ENCODE measurements around the gene SHH.

Gene SHH

DNA sequence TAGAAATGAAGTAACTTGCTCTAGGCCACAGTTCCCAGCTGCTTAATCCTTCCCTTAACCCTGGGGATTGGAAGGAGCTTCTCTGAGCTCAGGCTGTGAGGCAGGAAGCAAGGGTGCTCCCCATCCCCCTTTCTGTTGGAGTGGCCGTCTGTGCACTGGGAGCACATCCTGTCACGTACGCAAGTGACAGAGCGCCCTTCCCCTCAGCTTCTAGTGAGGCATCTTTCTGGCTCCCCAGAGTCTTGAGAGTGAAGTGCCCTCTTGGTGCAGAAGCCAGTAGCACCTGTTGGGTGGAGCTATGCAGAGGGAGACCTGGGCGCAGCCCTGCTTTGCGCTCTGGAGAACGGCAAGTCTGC lies 47.8 kb downstream of the SHH start:
- DNase-seq (ENCODE audit: low spot score) = no peak

DNA sequence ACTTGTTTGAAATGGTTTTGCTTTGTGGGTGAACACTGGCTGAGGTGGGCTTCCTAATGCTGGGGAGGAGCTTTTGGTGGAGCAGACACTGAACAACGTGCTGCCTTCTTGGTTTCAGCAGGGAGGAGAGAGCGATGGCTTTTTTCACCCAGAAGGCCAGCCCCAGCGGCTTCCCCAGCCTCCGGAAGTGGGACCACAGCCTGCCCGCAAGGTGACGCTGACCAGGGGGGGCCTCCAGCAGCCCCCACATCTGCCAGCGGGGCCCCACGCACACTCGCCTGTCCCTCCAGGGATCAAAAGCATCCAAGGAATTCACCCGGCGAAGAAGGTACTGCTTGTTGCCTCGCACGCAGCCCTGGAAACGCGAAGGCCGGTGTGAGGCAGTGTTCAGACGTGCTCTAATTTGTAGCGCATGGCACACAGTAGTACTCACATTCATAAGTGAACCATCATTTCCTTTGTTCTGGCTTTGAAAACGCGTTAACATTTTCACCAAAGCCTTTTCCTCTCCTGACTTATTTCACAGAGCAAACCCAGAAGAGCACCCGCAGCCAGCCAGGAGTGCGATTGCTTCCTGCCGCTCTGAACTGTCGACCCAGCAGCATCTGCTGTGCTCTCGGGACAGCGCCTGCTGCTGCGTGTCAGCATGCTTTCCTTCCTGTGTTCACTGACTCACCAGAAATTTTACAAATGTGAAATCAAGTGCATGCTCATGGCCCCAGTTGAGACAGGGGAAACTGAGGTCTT lies 48.4 kb downstream of the SHH start:
- DNase-seq (ENCODE audit: low spot score) = no peak

DNA sequence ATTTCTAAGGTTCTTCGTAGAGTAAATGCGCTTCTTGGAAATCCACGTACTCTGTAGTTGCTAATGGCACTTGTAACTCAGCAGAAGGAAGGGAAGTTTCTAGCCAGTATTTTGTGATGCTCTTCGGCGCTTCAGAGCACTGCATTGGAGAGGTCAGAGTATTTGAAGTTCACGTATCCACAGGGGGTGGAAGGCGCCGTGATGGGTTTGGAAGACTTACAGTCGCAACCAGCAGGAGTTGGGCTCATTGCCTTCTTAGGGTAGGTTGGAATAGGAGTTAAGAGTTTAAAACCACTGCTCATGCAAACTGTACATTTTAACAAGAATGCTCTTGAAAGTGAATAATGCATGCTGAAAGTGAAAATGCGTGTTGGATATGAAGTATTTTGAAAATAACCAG lies 49.1 kb downstream of the SHH start:
- DNase-seq (ENCODE audit: low spot score) = no peak

DNA sequence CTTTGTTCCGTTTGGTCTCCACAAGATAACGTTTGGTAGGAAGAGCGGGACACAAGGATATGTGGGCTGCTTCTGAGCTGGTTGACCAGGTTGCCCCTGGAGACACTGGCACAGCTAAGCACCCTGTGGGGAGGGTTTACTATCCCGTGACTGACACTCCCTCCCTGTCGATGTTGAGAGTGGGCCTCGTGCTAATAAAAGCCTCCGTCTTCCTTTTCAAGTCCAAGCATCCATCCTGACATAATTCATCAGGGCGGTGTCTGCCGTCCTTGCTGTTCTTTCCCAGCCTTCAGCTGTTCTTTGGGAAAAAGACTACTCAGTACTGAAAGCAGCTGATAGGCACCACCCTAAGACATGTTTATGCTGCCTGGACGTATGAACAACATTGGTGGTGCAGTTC lies 49.6 kb downstream of the SHH start:
- DNase-seq (ENCODE audit: low spot score) = no peak

DNA sequence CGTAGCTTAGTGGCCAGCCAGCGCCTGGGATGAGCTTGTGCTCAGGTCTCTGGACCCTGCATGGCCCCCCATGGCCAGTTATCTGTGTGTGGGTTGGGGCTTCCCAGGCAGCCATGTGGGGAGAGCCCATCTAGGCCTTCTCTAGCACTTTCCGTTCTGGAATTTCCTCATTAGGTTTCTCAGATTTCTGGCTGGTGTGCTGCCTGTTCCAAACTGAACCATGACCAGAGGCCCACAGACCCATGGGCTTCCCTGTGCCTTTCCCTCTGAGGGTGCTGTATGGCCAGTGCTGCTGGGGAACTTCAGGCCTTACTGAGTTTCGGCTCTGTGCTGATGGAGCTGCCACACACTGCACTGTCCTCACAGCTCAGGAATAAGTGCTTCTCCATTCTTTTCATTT lies 50.2 kb downstream of the SHH start:
- DNase-seq (ENCODE audit: low spot score) = no peak

DNA sequence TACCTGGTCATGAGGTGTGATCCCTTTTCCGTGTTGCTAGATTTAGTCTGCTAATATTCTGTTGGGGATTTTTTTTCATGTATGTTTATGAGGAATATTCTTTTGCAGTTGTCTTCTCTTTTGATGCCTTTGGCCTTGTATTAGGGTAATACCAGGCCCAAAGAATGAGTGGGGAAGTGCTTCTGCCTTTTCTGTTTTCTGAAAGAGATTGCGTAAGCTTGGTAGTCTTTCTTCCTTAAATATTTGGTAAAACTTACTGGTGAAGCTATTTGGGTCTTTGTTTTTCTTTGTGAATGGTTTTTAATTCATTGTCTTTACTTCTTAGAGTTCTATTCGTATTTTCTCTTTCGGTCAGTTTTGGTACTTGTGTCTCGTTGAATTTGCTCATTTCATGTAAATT lies 51.1 kb downstream of the SHH start:
- DNase-seq (ENCODE audit: low spot score) = no peak

DNA sequence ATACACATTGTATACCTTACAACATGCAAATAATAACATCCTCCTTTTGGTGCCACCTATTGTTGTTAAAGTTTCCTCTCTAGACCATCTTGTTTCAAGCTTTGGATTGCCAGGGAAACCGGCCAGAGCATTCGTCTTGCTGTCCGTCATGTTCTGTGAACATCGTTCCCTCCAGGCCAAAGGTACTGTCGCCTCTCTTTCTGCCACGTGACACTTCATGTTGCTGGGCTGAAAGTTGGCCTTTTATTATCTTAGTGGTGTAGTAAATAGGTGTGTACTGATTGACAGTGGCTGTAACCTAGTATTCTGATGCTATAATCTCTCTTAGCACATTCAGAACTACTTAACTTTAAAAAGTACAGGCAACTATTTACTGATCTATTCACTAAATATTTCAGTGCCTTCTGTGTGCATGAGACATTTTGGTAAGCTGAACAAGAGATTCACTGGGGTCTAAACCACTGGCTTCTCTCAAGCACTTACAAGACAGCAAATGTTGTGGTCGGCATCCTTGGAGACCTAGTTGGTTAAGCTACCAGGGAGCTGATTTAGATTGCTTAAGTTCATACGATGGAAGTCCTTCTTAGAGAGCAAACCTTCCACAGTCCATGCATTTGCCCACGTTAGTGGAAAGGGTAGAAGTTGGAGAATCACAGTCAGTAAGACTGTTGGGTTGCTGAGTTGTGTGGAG lies 52.4 kb downstream of the SHH start:
- no peak for DNase-seq (ENCODE audit: low spot score)

DNA sequence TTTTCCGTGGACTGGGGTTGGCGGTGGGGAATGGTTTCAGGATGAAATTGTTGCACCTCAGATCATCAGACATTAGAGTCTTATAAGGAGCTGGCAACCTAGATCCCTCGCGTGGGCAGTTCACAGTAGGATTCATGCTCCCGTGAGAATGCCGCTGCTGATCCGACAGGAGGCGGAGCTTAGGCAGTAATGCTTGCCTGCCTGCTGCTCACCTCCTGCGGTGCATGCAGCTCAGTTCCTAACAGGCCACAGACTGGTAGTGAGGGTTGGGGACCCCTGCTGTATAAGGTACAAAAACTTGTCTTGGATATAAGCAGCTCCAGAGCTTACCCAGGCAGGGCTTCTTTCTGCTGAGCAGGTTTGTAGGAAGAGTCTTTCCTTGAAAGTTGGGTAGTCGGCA lies 53.9 kb downstream of the SHH start:
- DNase-seq (ENCODE audit: low spot score) = no peak

DNA sequence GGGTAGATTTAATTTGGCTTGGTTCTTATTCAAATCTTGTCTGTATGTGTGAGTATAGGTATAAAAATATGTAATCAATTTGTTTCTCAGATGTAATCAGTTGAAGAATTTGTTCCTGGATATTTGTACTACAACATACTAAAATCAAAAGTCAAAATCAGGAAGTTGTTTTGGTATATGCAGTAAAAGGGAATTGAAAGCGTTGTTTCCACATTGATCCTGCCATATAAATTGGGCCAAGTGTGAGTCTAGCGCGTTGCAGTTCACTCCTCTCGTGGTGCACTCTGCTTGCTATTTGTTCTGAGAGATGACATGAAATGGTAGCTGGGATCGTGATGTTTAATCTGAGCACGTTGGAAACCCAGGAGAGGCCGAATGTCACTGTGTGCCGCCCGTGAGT lies 55.9 kb downstream of the SHH start:
- no peak for DNase-seq (ENCODE audit: low spot score)

DNA sequence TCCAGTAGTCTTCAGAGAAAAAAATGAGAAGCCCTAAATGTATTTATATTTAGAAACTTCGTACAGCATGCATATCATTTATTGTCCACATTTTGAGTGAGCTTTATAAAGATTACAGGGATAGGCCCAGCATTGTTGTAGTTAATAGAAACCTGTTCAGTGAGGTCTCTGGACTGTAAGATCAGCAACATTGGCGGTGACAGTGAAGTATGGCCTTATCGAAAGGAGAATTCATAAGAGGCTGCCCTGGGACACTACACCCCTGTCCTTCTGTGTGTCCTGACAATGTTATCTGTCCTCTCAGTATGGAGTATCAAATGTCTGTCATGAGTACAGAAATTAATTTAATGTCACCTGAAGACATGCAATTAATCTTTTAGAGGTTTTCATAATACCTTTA lies 57.2 kb downstream of the SHH start:
- DNase-seq (ENCODE audit: low spot score) = no peak

DNA sequence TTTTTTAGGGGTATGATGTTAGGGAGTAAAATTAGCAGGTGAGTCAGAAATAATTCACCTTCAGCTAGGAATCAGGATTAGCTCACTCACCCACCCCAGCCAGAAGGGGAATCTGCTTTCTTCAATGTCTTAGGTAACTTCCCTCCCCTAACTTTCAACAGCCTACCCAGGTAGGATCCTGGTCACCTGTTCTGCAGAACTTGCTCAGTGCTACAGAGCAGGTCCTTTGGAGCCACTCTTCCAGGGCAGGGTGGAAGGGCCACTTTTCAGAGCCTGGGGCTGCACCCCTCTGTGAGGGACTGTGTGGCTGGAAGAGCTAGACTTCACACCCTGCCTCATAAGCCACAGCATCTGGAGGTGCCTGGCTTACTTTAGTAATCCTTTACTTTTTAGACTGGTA lies 58.1 kb downstream of the SHH start:
- no peak for DNase-seq (ENCODE audit: low spot score)

DNA sequence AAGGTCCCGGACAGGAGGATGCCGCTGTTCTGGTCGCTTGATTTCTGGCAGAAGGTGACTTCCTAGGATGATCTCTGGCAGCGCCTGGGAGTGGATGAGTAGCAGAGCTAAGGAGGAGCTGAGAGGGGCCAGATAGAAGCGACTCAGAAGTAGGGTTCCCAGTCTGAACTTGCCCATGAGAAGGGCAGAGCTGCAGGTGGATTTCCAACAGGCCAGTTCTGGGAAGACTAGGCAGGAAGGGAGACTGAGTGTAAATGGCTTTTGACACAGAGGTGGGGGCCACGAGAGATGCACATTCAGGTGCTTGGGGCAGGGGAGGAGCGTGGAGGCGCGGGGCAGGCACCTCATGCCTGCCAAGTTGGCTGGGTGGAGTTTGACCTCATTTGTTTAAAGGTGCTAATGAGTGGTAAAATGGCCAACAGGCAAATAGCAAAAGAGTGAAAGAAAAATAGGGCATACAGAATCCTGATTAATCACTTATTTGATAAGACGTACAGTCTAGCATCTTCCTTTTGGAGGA lies 58.8 kb downstream of the SHH start:
- no peak for DNase-seq (ENCODE audit: low spot score)

DNA sequence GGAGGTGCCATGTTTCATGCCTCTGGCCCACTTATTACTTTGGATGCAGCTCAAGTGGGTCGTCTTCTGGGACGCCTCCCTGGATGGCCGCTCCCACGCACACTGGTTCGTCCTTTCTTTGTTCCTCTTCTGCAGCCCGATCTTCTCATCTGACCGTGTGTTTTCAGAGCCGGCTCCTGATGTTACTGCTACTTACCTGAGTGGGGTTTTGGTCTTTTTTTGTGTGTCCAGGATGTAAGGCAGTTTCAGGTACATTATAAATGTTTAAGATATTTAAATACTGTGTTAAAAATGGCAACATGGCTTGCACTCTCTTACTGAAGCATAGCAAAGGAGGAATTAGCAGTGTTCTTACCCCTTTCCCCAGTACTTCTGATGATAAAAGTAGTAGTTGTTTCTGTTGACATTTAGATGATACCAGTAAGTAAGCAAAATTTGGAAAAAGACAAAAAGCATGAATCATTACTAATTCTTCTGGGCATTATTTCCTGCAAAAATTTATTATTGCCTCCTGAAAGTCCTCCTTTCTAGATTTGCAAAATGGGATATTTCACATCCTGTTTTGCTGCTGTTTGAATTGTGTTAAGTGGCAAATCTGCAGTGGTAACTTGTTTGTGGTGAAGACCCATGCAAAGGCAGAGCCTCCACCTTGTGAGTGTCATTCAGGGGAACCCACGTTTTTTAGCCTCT lies 59.4 kb downstream of the SHH start:
- DNase-seq (ENCODE audit: low spot score) = no peak

DNA sequence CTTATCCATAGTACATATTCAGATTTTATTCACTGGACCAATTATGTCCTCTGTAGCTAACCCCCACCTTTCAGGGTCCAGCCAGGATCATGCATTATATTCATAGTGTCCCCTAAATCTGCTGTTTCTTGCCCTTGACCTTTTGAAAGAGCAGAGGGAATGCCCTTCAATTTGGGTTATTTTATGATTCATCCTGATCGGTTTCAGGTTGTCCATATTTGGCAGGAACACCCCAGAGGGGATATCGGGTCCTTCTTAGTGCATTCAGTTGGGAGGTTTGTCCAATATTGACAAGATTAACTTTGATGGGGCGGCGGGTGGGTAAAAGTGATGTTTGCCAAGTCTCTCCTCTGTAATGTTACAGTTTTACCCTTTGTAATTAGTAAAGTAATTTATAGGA lies 60.9 kb downstream of the SHH start:
- no peak for DNase-seq (ENCODE audit: low spot score)

DNA sequence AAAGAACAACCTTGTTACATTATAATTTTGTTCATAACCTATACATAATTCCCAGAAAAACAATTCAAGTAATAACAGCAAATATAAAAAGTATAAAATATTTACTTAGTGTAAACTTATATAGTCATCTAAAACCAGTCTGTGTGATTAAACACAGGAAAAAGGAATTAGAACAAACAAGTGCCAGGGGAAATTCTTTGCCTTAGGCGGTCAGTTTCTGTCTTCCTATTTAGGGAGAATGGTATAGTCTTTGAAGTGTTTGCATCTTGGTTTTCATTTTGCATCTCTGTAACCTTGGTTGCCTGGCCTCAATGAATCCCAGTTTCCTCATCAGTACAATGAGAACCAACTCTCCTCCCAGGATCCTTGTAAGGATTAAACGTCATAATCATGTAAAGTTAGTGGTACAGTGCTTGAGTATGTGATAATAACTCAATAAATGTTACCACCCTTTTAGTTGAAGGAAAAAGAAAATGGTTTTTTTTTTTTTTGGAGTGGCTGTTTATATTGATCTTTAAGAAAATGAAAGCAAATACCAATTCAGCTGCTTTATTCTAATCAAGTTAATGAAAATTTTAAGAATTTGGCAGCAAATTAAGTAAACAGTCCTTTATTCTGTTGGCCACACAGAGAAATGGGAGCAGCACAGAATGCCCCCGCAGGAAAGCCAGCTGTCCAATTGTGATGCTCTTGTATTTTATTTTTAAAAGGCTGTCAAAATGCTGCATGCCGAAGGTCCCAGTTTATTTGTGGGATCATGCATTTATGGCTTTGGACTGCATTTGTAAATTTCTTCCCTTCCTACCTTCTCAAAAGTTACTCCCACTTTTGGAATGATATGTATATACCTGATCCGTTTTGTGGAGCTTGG lies 61.8 kb downstream of the SHH start:
- no peak for DNase-seq (ENCODE audit: low spot score)
